Epithelial cell of esophagus (primary cell): ENCODE results near the gene LOXL3.
A peak's percentile ranks its signal among the peaks of the same experiment; 100 is the strongest.

Experiments
- DNase-seq: peaks from one replicate; pipeline ENCODE4 v3.0.0; 2010; ENCODE audit warnings: low read depth
- H3K4me3 ChIP-seq: 2 replicates; pipeline ENCODE4 v1.5.1; 2011; ENCODE audit warnings: mild to moderate bottlenecking, low read length, control low read depth
- CTCF ChIP-seq: IDR thresholded peaks from 2 replicates; pipeline ENCODE4 v1.5.1; 2011; ENCODE audit warnings: low read depth, mild to moderate bottlenecking, low read length, control low read depth, inconsistent platforms; ENCODE audit not compliant: insufficient read depth; ENCODE audit errors: missing control alignments

The LOXL3 gene

GRCh38 chr2:74542978-74543377, 10.8 kb downstream of the LOXL3 start:
- no peak overlapping the region for H3K4me3 ChIP-seq
- no peak for DNase-seq
- TF ChIP-seq CTCF, result no peak

- H3K4me3 ChIP-seq, result no peak overlapping the region
- no peak for TF ChIP-seq CTCF
- DNase-seq, result no peak
Observed at GRCh38 chr2:74540291-74540690, 13.5 kb downstream of the LOXL3 start.

- H3K4me3 ChIP-seq, result no peak overlapping the region
- no peak for DNase-seq
- no peak for TF ChIP-seq CTCF
Observed at GRCh38 chr2:74538881-74539339, 14.8 kb downstream of the LOXL3 start.

- DNase-seq, result peak; percentile 76
- TF ChIP-seq CTCF, result no peak
- no peak overlapping the region for H3K4me3 ChIP-seq
Observed at GRCh38 chr2:74537140-74537539, 16.6 kb downstream of the LOXL3 start.

- DNase-seq, result no peak
- no peak for TF ChIP-seq CTCF
- H3K4me3 ChIP-seq, result no peak overlapping the region
Observed at GRCh38 chr2:74536166-74536950, 17.4 kb downstream of the LOXL3 start.

GRCh38 chr2:74535440-74535965, 18.2 kb downstream of the LOXL3 start:
- H3K4me3 ChIP-seq, result no peak overlapping the region
- no peak for TF ChIP-seq CTCF
- no peak for DNase-seq

- DNase-seq, result no peak
- TF ChIP-seq CTCF, result no peak
Observed at GRCh38 chr2:74534411-74534810, 19.3 kb downstream of the LOXL3 start.

More at GRCh38 chr2:74534411-74534810, 19.3 kb downstream of the LOXL3 start:
- no peak overlapping the region for H3K4me3 ChIP-seq
